SHP77 treated with DMSO at 0.1 percent for 48 hours (cell line): ENCODE measurements around the gene AGBL4.
"Not testable (repeated sequence)": the region's sequence is repeated elsewhere in the genome, so short reads cannot be mapped to it uniquely, and the experiment has no call there.

ENCODE experiments used
- DNase-seq: peaks from one replicate; lab custom pipeline; 2025; lab: John Stamatoyannopoulos, UW

The AGBL4 gene

DNA sequence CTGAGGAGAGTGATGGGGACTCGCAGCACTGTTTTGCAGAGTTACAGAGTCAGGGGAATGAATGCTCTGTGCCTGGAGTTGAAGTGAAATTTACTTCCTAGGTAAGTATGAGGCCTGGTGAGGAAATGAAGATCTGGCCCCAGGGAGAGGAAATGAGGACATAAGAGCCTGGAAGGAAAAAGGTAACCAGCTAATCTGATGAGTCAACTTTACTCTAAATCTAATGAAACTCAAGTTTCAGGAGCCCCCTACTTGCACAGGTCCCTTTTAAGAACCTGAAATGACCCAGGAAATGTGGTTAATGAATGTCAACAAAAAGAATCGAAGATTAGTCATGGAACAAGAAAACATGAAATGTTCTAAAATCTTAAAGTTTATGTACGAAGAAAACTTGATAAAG, 599.0 kb downstream of the AGBL4 start:
- no peak for DNase-seq

DNA sequence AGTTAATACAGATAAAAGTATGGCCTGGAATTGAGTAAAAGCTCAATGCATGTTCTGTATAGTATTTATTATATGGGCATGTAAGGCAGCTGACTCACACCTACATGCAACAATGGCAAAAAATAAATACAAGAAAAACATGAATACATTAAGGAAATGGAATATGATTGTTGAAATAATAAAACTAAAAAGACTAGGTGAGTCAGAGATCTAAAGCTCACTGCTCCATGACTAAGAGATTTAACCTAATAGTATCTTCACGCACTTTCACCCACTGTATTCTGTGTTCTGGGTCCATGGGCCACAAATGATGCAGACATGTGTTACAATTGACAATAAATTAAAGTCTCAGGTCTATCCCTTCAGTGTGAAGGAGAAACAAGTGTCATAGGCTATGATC, 607.0 kb downstream of the AGBL4 start:
- no peak for DNase-seq

DNA sequence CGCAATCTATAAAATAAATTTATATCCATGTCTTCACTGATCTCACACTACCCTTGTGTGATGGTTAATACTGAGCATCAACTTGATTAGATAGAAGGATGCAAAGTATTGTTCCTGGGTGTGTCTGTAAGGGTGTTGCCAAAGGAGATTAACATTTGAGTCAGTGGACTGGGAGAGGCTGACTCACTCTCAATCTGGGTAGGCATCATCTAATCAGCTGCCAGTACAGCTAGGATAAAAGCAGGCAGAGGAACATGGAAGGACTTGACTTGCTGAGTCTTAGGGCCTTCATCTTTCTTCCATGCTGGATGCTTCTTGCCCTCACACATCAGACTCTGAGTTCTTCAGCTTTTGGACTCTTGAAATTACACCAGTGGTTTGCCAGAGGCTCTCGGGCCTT, 615.4 kb downstream of the AGBL4 start:
- DNase-seq = no peak

DNA sequence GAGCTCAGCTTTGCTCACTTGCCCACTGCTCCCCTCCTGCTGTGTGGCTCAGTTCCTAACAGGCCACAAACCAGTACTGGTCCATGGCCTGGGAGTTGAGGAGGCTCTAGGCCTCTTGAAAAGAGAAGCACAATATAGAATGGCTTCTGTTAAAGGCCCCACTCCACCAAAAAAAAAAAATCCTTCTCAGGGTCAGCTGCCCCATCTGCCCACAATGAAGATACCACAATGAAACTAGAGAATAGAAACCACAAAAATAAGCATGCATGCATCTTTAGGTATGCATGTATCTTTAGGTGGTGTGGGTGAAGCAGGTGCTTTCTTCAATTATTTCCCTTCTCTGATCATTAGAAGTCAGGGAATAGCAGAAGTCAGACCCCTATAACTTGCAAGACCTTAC, 626.7 kb downstream of the AGBL4 start:
- no peak for DNase-seq

DNA sequence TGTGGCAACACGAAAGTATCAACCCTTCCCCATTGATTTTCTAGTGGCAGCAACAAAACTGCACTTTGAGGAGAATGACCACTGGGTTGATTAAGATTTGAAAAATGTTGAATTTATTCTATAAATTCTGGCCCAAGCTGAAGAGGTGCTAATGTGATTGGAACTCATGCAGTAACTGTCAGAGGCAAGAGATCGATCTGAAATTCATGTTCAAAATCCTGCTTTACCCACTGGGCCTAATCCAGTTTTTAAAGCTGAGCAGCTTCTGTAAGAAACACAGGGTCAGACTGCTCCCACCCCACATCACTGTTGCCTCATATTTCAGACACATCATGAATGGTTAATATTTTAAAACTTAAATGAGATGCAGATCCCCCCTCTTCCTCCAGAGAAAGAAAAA, 629.6 kb downstream of the AGBL4 start:
- no peak for DNase-seq

DNA sequence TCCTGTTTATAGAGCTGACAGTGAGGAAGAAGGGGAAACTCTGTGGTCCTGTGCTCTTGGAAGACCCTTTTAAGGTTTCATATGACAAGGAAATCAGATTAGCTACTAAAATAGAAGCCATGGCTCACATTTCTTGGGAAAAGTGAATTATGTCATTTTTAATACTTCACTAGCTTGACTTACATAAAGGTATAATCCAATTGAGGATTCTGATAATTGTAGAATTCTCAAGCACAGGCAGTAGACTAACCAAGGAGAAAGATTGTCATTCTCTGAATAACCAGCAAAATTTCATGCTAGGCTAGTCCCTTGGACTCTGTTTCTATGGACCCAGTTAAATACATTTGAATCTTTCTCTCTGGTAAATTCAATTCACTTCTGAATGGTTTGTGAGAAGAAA, 634.1 kb downstream of the AGBL4 start:
- no peak for DNase-seq

DNA sequence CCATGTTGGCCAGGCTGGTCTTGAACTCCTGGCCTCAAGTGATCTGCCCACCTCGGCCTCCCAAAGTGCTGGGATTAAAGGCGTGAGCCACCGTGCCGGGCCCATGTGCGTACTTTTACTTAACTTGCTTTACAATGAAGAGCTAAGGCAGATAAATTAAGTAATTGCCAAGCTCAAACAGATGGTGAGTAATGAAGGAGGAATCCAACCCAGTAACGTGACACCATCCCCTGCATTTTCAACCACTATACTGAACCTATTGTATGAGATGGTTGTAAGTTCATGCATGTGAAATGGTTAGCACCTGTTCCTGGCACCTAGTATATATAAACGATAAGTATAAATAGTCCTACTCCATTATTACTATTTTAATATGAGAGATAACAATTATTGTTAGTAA, 659.1 kb downstream of the AGBL4 start:
- DNase-seq = no peak

DNA sequence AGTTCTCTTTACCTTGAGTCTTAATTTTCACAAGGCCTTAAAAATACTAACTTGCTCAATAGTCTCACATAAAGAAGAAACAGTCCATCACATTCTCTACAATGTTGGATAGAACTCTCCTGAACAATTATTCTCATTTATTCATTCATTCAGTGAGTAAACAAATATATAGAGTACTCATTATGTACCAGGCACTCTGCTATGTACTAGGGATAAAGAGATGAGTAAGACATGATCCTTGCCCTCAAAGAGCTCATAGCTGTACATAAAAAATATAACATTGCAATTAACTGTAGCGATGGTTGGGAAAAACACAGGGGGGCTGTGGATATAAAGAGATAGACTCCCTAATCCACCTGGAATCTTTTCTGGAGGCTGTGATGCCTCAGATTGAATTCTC, 660.1 kb downstream of the AGBL4 start:
- DNase-seq = no peak

DNA sequence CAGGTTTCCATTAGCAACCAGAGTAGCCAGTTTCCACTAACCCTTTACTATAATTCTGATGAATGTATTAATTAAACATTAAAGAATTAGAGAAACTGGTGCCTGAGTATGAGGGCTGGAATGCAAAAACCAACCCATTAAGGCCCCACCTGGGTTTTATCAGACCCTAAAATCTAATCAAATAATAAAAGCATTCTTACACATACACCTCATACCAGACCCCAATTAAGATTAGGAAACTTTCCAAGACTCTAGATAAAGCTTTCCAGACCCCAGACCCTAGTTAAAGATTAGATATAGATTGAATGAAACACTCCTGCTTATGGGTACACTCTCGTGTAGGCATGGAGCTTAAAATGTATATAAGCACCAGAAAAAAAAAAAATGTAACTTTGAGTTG, 665.7 kb downstream of the AGBL4 start:
- no peak for DNase-seq

DNA sequence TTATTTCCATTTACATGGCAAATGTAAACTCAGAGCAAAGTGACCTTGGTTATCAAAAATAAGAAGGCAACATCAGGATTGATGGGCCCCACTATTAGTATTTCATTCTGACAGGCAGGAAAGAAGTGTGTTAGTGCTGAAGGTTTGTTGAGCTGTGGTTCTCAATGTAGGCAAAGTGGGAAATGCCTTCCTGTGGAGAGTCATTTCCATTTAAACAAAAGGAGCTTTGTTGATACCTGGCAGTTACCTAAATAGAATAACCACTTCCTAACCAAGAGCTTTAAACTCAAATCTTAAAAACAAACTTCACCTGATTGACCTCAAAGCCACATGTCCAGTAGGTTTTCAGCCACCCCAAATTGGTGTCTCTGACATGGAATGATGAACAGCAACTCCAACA, 667.2 kb downstream of the AGBL4 start:
- no peak for DNase-seq

DNA sequence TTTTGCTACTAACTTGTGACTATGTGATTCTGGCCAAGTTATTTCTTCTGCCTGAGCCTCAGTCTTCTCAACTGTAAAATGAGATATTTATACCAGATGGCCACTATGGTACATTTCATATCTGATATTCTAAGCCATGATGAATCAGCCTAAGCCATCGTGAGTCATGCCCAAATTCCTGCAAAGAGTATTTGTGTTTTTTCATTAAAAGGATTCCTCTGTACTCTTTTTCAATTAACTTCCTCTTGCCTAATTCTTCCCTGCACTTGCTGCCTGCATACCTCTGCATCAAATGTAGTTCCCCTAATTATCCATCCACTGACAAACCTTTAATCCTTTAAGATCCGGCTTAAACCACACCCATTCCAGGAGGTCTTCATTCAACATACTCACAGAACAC, 672.0 kb downstream of the AGBL4 start:
- no peak for DNase-seq

DNA sequence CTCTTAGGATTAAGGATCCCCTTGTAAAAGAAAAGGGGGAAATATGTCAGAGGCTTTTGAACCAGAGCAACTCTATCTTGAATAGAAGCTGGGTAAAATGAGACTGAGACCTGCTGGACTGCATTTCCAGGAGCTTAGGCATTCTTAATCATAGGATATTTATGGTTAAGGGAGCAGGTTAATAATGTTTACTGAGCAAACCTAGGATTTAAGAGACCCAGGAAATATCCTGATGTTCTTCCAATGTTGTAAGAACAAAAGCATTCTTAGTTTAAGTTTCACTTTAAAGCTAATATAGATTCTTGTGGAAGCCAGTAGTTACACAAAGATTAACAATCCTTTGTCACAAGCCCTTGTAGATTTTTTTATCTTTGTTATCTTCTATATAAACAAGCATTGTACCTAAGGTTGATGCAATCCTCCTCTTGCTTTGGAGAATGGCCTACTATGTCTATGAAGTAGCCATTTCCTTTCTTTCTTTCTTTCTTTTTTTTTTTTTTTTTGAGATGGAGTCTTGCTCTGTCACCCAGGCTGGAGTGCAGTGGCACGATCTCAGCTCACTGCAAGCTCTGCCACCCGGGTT, 676.9 kb downstream of the AGBL4 start:
- DNase-seq = no peak

DNA sequence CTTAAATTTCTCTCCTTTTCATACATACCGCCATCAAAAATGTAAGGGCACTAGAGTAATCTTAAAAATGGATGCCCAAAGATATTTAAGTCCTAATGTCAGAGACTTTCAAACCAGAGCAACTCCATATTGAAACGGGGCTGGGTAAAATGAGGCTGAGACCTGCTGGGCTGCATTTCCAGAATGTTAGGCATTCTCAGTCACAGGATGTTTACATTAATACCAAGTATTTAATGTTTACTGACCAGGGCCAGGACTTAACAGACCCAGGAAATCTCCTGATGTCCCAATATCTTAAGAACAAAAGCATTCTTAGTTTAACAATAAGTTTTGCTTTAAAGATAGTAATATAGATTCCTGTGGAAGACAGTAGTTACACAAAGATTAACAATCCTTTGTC, 683.2 kb downstream of the AGBL4 start:
- no peak for DNase-seq

DNA sequence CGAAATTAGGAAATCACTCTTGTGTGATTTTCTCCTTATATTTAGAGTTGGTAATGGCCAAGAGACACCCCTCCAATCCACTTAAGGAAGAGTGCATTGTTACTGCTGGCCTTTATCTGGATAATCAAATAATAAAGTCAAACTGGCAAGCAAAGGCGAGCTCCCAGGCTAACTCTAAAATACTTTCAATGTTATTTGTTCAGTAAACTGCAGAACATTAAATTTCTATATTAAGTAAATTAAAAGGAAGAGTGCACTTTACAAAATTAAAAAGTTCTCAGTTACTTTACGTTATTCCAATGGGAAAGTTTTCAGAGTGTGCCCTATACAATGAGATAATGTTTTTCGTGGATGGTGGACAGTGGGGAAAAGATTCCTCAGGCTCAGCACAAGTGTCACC, 684.7 kb downstream of the AGBL4 start:
- no peak for DNase-seq

DNA sequence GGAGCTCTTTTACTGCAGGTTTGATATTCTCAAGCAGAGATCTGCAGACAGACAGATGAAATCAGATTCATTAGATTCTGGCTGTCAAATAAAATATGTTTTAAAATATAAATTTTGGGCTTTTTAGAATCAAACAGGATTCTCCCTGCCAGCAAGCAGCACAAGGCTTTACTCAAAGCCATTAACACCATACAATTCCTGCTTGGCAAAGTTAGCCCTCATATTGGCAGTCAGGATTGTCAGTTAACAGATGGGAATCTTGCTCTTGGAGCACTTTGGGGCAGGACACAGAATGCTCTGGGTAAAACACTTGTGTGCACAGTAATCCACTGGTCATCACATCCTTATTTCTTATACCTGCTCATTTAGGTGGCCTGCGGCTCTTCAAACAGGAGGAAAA, 686.5 kb downstream of the AGBL4 start:
- no peak for DNase-seq

DNA sequence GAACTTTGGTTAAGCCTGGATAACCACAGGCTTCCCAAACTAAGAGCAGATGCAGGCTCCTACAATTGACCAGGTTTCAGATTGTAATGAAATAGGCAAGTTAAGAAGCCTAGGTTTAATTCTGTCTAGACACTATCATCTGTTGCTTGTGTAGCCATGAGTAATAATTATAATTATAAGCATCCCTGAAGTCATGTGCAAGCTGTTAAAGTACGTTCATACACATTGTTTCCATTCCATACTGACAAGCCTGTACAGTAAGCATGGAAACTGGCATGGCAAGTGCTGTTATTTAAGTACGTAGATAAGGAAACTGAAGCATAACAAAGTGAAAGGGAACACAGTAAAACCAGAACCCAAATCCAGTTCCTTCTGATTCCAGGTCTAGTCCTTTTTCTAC, 689.8 kb downstream of the AGBL4 start:
- no peak for DNase-seq

DNA sequence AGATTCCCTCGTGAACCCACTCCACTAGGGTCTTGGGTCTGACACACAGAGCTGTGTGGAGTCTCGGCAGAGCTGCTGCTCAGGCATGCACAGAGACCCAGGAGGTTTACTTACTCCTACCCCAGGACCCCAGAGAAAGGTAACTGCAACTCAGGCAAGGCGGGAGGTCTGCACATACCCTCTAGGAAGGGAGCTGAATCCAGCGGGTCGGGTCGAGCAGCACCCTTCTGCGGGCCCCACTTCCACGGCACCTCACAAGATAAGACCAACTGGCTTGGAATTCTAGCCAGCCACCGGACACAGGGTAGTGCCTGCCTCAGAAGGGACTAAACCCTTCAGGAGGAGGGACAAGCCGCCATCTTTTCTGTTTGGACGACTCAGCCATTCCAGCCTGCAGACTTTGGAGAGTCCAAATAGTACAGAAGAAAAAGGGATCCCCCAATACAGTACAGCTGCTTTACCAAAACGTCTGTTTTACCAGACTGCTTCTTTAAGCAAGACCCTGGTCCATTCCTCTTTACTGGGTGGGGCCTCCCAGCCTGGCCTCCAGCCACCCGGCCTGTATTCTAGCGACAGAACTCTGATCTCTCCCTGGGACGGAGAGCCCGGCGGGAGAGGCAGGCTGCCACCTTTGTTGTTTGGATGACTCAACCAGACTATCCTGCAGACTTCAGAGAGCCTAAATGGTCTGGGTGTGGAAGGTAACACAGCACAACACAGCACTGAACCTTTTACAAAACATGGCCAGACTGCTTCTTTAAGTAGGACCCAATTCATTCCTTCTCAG, 692.5 kb downstream of the AGBL4 start:
- DNase-seq = no peak

DNA sequence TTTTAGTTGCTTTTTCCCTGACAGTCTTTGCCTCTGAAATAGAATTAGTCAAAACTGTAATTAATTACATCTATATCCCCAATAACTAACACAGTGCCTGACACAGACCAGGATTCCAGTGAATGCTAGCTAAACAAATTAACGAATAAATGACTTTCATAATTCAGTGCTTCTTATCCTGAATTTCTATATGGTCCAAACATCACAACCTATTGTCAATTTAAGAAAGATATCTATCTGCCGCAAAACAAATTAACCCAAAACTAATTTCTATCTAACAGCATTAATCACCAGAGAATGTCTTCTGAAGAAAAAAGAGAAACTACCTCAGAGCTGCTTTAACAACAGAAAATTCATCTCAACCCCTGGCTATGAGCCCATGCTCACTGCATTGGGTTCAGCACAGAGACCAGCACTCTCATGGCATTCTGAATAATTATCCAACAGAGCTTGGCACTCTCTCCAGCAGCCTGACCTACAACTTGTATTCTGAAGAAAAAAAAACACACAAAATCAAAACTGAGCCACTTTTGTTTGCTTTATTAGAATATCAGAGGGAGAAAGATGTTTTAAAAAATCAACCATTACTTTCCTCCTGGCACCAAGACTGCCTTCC, 699.7 kb downstream of the AGBL4 start:
- no peak for DNase-seq

DNA sequence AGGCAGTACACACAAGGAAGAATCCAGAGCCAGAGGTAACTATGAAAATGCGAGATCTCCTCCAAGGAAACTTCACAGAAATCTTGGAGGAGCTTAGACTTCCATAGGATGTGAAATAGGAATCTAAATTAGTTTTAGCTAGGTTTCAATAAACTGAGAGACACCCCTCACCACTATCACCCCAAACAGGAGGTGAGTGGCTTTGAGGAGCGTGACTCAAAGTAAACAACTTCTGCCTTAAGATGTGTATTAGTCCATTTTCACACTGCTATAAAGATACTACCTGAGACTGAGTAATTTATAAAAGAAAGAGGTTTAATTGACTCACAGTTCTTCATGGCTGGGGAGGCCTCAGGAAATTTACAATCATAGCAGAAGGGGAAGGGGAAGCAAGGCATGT, 703.3 kb downstream of the AGBL4 start:
- DNase-seq = not testable (repeated sequence)

DNA sequence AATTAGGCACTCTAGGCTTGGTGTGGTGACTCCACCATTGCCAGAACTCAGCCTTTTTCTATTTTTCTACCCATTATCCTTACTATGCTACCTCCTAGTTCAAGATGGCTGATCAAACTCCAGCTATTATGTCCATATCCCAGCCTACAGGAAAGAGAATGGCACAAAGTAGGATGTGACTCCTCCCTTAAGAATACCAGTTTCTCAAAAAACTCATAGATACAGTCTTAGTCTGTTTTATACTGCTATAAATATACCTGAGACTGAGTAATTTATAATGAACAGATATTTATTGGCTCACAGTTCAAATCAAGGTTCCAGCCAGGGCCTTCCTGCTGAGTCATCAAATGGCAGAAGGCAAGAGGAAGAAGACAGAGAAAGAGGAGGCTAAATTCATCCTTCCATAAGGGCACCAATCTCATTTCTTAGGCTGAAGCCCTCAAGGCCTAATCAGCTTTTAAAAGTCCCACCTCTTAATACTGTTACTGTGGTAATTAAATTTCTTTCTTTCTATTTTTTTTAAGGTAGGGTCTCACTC, 704.3 kb downstream of the AGBL4 start:
- no peak for DNase-seq

DNA sequence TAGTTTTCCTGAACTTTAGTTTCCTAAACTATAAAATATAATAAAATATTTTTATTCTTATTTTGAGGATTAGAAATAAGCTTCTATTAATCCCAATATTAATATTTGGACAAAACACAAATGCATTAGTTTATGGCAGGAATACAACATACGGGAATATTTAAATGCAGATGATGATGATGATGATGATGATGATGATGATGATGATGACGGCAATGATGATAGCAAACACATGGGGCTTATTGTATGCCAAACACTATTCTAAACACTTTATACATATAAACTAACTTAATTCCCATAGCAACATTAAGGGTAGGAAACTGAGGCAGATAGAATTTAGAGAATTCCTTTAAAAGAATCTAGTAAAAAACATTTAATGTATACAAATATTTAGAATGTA, 705.5 kb downstream of the AGBL4 start:
- no peak for DNase-seq

DNA sequence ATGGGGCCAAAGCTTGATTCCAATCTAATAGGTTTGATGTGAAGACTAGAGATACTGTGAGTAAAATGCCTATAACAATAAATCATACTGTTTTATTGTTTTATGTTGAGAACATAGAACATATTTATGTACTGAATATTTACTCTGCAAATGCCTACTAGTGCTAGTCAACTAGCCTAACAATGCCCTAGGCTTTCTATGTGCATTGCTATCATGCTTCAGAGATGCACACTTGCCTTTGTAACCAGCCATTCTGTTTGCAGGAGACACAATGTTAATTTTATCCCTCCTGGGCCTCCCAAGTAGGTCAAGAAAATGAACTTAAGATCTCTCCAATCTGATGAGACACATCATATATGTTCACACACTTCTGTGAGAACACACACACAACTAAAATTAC, 716.3 kb downstream of the AGBL4 start:
- DNase-seq = no peak

DNA sequence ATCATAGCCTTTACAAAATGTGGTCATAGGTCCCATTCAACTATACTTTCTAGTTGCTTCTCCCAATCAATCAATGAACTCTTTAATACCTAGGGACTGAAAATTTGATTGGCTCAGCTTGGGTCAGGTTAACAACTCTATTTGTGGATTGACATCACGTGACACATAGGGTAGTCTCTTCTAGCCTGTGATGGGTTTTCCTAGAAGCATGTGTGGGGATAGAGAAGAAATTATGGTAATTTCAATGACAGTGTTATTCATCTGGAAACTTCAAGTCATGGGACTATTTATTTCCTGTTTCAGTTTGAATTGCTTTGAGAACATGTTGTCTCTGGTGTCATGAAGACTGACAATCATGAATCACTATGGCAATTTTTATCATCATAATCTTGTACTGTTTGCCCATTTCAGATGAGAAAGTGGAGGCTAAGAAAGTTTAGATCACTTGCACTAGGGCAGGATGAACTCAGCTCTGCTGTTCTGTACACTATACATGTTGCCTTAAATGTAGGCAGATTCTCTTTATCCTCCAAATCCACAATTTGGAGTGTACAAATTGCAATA, 717.2 kb downstream of the AGBL4 start:
- DNase-seq = no peak
